ENCODE data around the gene DNMT1. TPM values are rescaled to one million over a fixed set of nuclear protein-coding genes. Genes with fewer than 3 reads are reported as not detected.

DNMT1 gene
- total RNA-seq, 2 experiments from 2014 or later, result 372 to 379 TPM

GRCh38 chr19:10226376-10227025 lies 31.7 kb upstream of the DNMT1 start:
- no peaks in the 10 kb centered on the region for H3K36me3 Mint-ChIP-seq (ENCODE audit: low read depth)
- CTCF ChIA-PET, result interaction anchor here (0.9 to 1.4 kb wide), 3 partner anchors 10 to 34 kb away, joined by 3 read pairs; no protein-coding TSS in a partner anchor
- no peak overlapping the region for H3K27ac Mint-ChIP-seq
- no peak for DNase-seq
- POLR2A ChIA-PET, result interaction anchor here (1.0 to 2.7 kb wide), 3 partner anchors 10 to 60 kb away, joined by 3 to 7 read pairs (median 5); partner anchors contain the start of gene DNMT1
- TF ChIP-seq CTCF (IDR thresholded peaks at IDR 0.05), result no peak
- H3K27me3 Mint-ChIP-seq, result no peaks in the 10 kb centered on the region
- no peak overlapping the region for H3K4me3 Mint-ChIP-seq
- H3K4me1 Mint-ChIP-seq (ENCODE audit: low read depth), result peaks cover 15% of the 10 kb centered on the region
- no peak for ATAC-seq
- H3K9me3 Mint-ChIP-seq, result no peaks in the 10 kb centered on the region
- intact Hi-C loops (cut with micrococcal nuclease), result no loop called here

- no peak overlapping the region for H3K27ac Mint-ChIP-seq
These were observed 31.2 kb upstream of the DNMT1 start for GRCh38 chr19:10226021-10226375.

DNA sequence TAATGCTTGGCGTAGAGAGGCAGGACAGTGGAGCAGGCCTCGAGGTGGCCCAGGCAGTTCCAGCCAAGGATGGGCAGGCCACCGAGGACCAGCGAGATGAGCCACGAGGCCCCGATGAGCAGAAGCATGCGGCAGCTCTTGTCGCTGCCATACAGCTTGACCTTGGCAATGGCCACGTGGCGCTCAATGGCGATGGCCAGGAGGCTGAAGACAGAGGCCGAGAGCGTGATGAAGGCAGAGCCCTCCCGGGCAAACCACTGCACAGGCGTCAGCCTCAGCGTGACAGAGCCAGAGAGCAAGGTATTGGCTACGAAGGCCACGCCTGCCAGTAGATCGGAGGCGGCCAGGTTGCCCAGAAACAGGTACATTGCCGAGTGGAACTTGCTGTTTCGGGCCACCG lies 29.6 kb upstream of the DNMT1 start:
- Mint-ChIP-seq H3K4me1 (ENCODE audit: low read depth) (peaks cover 11% of the 10 kb centered on the region), H3K4me3 (no peak overlapping the region), H3K9me3 (no peaks in the 10 kb centered on the region), H3K36me3 (ENCODE audit: low read depth) (no peaks in the 10 kb centered on the region), H3K27ac (no peak overlapping the region), H3K27me3 (no peaks in the 10 kb centered on the region)
- no peak for TF ChIP-seq CTCF (IDR thresholded peaks at IDR 0.05)
- ATAC-seq (no peak), DNase-seq (no peak)
- POLR2A ChIA-PET, result no interaction called here
- CTCF ChIA-PET, result no interaction called here
- intact Hi-C loops (cut with micrococcal nuclease), result no loop called here

More at GRCh38 chr19:10226021-10226375, 31.2 kb upstream of the DNMT1 start:
- DNase-seq, result no peak
- no peak for TF ChIP-seq CTCF (IDR thresholded peaks at IDR 0.05)
- ChIA-PET POLR2A (interaction anchor here (1.0 to 2.7 kb wide), 3 partner anchors 10 to 60 kb away, joined by 3 to 7 read pairs (median 5); partner anchors contain the start of gene DNMT1), CTCF (interaction anchor here (0.9 to 1.0 kb wide), 2 partner anchors 10 to 24 kb away, joined by 3 read pairs; no protein-coding TSS in a partner anchor)
- no peak for ATAC-seq
- peaks cover 14% of the 10 kb centered on the region for H3K4me1 Mint-ChIP-seq (ENCODE audit: low read depth)
- no peaks in the 10 kb centered on the region for H3K36me3 Mint-ChIP-seq (ENCODE audit: low read depth)
- no peaks in the 10 kb centered on the region for H3K27me3 Mint-ChIP-seq
- no peaks in the 10 kb centered on the region for H3K9me3 Mint-ChIP-seq
- no peak overlapping the region for H3K4me3 Mint-ChIP-seq
- intact Hi-C loops (cut with micrococcal nuclease), result no loop called here

DNA sequence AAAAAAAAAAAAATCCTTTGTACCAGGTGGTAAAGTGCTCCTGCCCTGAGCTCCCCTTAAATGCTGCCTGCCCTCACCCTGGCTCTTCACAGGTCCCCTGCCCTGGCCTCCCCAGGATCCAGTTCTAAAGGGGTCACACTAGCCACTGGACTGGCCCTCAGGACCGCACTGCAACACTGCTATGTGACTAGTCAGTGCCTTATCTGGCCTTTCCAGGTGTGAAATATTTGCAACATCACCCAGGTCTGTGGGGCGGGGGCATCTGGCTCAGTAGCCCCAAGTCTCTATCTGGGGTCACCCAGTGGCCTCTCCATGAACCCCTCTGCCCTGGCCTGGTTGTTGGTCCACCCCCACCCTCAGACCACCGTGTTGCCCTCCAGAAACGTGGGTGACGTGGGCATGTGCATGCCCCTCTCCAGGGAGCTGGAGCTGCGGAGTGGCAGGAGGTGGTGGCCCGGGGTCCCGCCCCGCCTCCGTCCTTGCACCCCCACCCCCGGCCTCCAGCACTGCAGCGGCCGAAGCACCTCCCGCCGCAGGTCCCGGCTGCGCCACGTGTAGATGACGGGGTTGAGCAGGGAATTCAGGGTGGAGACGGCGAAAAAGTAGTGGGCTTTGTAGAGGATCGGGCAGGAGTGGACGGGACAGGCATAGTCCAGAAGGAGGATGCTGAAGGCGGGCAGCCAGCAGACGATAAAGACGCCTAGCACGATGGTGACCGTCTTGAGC lies 28.9 kb upstream of the DNMT1 start:
- H3K27ac Mint-ChIP-seq, result no peak overlapping the region
- no peaks in the 10 kb centered on the region for H3K9me3 Mint-ChIP-seq
- DNase-seq (no peak), ATAC-seq (no peak)
- TF ChIP-seq CTCF (IDR thresholded peaks at IDR 0.05), result no peak
- ChIA-PET CTCF (interaction anchor here (1.7 kb wide), 1 partner anchor 27 kb away, joined by 5 read pairs; no protein-coding TSS in a partner anchor), POLR2A (no interaction called here)
- no peaks in the 10 kb centered on the region for H3K27me3 Mint-ChIP-seq
- intact Hi-C loops (cut with micrococcal nuclease), result no loop called here
- no peak overlapping the region for H3K4me3 Mint-ChIP-seq
- H3K4me1 Mint-ChIP-seq (ENCODE audit: low read depth), result peaks cover 10% of the 10 kb centered on the region
- no peaks in the 10 kb centered on the region for H3K36me3 Mint-ChIP-seq (ENCODE audit: low read depth)
